Sciatic nerve (tissue), 2 donors: ENCODE measurements around the gene FBXL17. TPM values are rescaled to one million over a fixed set of nuclear protein-coding genes. Genes with fewer than 3 reads are reported as not detected.

ENCODE experiments used
- ATAC-seq: fragments of 200-7000 bp; cut with Tn5 transposase; one replicate; pipeline ENCODE4 v1.9.1; 2020; ENCODE audit warnings: mild to moderate bottlenecking, moderate library complexity
- DNase-seq: peaks from one replicate; pipeline ENCODE4 v3.0.0-alpha.2; 2020; ENCODE audit warnings: low spot score
- intact Hi-C: fragments of 100-400 bp; cut with DNase I; formaldehyde crosslinking; loops from one replicate; pipeline ENCODE4 v1.14.2; 2022
- total RNA-seq: library from RNA; stranded (reverse); fragmentation: NEBNext Ultra II Directional; extraction: Animal tissue kit (Norgen Biotek cat#: 25700); gene quantifications from one replicate; pipeline ENCODE4 v1.2.1, GENCODE V29; 2021
- donor health status: DM: no; HTN: no; CAD: no.
- donor health status: DM: no; HTN: no; CAD: no.

Gene FBXL17
- total RNA-seq, 1 donor from 2014 or later = 25.5 TPM

DNA sequence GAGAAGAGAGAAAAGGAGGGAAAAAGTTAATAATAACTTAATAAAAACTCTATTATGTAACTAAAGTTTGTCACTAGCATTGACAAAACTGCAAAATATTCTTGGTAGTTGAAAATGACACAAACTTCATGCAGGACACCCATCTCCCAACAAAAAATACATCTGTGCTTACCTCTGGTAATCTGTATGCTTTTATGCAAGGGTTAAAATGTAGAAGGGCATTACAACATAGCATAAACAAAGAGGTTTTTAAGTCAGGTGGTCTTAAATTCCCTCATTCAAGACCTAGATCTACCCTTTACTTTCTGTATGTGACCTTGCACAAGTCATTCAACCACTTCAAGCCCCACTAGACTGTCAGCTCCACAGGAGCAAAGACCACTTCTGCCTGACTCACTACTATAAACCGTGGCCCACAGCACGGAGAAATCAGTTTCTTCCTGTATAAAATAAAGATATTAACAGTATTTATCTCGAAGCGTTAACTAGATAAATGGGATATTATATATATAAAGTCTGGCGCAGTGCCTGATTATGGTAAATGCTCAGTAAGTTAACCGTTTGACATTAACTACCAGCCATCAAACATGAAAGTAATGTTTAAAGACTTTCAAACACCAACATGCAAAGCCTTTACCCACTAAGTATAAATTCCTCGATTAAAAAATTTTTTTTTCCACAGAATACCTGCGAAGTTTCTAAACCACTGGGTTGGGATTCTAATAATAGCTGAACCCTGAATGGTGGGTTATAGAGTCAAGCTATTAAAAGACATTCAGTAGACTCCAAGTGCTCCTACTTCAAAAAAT lies 2.0 kb downstream of the FBXL17 start:
- intact Hi-C loops = no loop called here
- no peak for DNase-seq
- ATAC-seq = no peak

DNA sequence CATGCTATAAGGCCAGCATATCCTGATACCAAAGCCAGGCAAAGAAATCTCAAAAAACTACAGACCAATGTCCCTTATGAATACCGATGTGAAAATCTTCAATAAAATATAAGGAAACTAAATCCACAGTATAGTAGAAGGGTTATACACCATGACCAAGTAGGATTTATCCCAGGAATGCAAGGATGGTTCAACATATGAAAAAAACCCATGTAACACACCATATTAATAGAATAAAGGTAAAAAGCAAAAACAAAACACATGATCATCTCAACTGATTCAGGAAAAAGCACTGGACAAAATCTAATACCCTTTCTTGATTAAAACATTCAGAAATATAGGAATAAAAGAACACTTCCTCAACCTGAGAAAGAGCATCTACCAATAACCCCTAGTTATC lies 6.1 kb downstream of the FBXL17 start:
- intact Hi-C loops = no loop called here
- no peak for DNase-seq
- ATAC-seq = no peak

DNA sequence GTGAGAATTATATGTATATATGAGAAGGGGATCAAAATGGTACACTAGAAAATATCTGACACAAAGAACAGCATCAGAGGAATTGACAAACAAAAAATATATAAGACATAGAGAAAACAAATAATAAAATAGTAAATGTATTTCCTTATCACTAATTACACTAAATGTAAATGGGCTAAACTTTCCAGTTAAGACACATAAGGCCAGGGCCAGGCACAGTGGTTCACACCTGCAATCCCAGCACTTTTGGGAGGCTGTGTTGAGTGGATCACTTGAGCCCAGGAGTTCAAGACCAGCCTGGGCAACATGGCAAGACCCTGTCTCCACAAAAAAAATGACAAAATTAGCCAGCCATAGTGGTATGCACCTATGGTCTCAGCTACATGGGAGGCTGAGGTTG lies 8.5 kb downstream of the FBXL17 start:
- intact Hi-C loops = no loop called here
- no peak for DNase-seq
- ATAC-seq = no peak

DNA sequence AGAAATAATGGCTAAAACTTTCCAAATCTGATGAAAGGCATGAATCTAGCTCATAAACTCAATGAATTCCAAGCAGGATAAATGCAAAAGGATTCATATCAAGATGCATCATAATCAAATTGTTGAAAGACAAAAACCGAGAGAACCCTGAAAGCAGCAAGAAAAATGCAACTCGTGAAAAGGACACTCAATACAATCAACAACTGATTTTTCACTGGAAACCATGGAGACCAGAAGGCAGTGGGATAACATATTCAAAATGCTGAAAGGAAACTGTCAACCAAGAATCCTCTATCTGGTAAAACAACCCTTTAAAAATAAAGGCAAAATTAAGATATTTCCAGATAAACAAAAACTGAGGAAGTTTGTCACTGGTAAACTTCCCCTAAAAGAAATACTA lies 9.5 kb downstream of the FBXL17 start:
- no peak for ATAC-seq
- DNase-seq = no peak
- intact Hi-C loops = no loop called here

DNA sequence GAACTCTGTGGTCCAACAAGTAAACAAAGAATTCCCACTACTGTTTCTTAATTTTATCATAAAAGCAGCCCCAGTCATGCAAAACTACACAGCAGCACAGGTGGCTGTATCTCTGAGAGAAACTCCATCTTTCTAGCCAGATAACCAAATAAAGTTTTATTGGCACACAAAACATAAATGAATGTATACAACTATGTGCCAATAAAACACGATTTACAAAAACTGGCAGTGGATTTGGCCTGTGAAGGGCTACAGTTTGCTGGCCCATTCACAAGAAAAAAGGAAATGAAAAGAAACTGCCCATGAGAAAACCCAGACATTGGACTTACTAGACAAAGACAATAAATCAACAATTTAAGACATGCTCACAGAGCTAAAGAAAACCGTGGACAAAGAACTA lies 10.6 kb downstream of the FBXL17 start:
- DNase-seq = no peak
- no peak for ATAC-seq
- intact Hi-C loops = no loop called here

DNA sequence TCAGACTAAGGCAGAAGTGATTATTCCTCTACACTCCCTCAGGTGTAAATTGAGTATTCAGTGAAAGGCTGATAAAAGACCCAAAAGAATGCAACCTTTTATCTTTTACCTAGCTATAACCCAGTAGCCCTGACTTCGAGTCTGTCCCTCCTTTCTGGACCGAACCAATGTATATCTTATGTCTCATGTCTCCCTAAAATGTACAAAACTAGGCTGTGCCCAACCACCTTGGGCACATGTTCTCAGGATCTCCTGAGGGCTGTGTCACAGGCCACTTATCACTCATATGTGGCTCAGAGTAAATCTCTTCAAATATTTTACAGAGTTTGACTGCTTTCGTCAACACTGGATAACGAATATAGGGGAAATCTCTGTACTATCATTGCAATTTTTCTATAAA lies 12.7 kb downstream of the FBXL17 start:
- ATAC-seq (no peak), DNase-seq (no peak)
- intact Hi-C loops = no loop called here

DNA sequence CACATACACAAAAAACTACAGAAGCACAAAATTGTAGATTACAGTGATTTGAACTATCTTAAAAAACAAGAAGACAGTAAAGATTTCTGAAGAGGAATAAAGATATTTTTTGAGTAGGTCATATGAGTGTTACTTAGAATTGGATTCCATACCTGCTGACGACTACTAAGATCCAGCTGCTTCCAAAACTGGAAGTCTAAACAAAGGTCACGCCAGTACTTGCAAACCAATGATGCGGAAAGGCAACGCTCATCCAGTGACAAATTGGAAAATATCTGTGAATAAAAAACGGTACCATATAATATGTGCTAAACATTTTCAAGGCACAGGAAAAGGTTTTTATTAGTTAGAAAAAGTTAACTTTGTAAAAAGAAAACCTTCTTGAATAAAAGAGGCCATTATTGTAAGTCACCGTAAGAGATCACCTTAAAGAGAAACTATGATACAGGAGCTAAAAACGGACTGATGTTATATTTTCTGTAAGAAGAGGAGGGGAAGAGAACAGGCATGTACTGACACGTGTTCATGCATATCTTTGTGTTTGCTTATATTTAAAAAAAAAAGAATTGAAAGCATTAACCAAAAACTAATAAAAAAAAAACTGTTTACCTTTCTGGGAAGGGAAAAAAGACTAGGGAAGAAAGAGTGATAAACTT lies 14.1 kb downstream of the FBXL17 start:
- DNase-seq = no peak
- no peak for ATAC-seq
- intact Hi-C loops = no loop called here

DNA sequence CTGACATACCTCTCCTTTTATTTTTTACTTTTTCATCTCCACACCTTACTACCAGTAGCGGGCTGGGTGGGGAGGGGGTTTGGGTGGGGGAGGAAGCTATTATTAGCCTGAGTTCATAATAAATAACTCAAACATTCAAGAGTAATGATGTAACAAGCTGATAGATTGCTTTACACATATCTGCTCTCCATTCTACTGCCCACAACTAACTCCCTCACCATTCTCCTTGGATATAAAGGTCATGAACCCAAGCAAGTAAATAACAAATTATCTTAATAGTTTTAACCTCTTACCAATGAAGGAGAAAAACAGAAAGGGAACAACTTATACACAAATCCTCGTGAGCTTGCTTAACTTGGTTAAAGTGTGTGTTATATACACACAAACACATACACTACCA lies 15.4 kb downstream of the FBXL17 start:
- ATAC-seq = no peak
- DNase-seq = no peak
- intact Hi-C loops = no loop called here

DNA sequence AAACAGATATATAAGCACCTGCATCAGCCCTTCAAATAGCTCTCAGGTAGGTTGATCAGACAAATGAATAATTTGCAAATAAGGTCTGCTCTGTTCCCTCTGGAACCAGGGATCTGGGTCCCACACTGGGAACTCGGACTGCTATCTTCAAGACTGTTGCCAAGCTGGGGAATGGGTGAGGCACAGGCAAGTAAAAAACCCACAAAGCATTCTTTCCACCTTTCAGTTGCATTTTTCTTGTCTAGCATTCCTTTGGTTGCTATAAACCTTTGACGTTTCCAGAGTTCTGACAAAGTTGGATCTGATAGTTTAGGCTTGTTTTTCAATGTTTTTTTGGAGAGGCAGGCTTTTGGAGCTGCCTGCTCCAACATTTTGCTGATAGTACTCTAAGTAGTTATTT lies 20.1 kb downstream of the FBXL17 start:
- DNase-seq = no peak
- no peak for ATAC-seq
- intact Hi-C loops = no loop called here

DNA sequence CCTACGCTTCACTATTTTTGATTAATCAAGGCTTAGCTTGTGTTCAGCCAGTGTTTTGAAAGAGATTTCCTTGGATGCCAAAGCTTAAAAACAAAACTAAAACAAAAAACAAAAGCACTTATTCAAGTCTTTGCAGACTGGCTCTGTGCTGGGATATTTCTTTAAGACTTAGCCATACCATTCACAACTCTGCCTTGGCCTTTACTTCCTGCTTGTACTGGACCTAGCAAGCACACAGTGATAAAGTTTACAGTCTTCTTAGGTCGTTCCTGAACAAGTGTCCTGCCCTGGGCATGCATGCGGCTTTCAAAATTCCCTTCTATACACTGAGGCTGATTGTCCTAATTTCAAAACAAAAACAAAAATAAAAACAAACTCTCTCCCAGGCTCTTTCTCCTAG lies 20.7 kb downstream of the FBXL17 start:
- ATAC-seq = no peak
- intact Hi-C loops = no loop called here
- DNase-seq = no peak

DNA sequence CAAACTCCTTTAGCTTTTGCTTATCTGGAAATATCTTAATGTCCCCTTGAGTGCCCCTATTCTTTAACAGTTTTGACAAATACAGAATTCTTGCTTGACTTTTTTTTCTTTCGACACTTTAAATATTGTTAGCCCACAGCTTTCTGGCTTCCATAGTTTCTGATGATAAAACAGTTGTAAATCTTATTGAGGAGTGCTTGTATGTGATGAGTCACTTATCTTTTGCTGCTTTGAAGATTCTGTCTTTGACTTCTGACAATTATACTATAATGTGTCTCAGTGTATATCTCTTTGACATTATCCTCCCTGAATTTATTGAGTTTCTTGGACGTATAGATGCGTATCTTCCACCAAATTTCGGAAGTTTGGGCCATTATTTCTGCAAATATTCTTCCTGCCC lies 21.6 kb downstream of the FBXL17 start:
- no peak for DNase-seq
- intact Hi-C loops = no loop called here
- ATAC-seq = no peak

DNA sequence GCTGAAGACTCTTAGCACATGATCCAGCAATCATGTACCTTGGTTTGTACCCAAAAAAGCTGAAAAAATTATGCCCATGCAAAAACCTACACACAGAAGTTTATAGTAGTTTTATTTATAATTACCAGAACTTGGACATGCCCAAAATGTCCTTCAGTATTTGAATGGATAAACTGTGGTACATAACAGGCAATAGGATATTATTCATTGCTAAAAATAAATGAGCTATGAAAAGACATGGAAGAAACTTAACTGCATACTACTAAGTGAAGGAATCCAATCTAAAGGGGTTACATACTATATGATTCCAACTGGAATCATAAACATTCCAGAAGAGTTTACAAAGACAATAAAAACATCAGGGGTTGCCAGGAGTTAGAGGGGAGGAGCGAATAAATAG lies 25.6 kb downstream of the FBXL17 start:
- intact Hi-C loops = no loop called here
- DNase-seq (no peak), ATAC-seq (no peak)

DNA sequence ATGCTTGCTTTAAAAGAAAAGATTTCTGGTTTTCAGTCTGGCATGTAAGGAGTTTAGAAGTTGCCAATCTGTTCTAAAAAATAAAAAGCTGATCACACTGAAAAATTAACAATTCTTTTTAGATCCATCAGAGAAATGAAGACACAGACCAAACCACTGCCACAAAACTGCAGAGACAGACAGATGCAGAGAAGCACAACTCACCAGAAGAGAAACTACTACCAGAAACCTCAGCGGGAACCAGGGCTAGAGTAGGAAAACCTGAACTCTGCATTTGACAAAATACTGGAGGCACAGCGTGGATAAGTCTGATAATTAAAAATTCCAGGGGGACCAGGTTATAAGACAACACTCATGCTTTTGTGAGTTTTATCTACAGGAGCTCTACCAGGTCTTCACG lies 28.8 kb downstream of the FBXL17 start:
- DNase-seq = no peak
- ATAC-seq = no peak
- intact Hi-C loops = no loop called here

DNA sequence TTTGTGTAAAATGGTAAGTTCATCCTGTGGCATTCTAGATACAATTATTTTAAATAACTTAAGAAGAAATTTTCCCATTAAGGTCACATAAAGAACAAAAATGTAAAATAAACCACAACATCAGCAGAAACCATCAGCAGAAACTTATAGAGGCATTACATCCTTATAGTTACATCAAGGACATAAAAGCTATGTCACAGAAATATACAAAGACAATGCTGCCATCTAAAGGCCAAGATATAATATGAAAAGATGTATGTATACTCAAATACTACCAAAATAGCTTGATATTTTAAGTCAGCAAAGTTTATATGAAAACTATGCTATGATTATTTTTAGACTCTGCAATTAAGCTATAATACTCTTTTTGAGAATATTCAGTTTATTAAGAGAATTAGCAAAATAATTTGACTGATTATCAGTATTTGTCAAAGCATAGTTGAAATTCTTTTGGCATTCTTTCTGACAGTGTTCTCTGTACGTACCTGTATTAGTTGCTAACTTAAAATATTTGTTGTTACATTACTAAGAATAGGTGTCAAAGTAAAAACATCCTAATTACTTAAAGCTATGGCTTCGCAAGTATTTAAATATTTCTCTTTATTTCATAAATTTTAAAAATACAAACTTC lies 36.2 kb downstream of the FBXL17 start:
- intact Hi-C loops = no loop called here
- ATAC-seq (no peak), DNase-seq (no peak)

DNA sequence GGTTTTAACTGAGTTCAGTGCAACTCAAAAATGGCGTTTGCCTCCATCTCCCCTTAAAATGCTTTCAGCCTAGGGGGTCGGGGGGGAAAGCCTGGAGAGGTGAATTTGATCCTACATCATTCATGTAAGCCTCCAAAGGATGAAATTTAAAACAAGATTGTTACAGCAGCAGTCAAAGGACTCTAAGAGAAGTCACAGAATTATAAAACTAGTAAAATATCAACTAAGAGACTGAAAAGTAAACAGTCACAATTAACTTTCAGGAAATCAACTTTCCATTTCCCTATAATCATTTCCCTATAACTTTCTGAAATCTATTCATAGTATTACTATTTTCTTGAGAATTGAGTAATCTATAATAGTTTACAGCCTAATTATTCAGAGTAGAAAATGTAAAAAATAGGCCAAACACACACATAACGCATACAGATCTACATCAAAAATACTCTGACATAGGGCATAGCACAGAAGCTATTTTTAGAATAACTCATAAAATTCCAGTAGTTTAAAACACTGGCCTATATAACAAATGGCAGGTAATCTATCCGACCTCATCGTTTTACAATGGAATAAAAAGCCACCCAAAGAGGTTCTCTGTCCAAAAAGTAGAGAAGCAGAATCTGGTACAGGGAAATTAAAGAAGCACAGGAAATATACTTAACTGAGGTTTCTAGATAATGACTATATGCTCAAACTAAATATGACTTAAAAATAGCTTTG lies 37.6 kb downstream of the FBXL17 start:
- DNase-seq (no peak), ATAC-seq (no peak)
- intact Hi-C loops = no loop called here

DNA sequence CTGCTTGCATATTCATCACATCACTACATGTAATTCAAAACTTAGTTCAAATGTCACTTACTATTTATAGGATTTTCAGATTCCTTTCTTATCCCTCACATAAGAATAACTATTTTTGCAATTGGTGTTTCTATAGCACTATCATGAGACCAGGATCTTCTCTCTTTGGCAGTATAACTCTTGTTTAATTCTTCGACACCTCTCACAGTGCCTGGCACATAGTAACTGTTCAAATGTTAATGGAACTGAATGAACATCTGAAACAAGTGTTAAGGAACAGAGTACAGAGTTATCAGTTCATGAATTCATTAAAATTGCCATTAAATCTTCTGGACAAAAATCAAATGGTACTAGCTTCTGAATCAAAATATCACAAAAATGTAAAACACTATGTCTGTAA lies 40.0 kb downstream of the FBXL17 start:
- DNase-seq (no peak), ATAC-seq (no peak)
- intact Hi-C loops = loop anchor here (2.0 kb wide), 1 partner anchor 51 kb away; no protein-coding TSS in a partner anchor

DNA sequence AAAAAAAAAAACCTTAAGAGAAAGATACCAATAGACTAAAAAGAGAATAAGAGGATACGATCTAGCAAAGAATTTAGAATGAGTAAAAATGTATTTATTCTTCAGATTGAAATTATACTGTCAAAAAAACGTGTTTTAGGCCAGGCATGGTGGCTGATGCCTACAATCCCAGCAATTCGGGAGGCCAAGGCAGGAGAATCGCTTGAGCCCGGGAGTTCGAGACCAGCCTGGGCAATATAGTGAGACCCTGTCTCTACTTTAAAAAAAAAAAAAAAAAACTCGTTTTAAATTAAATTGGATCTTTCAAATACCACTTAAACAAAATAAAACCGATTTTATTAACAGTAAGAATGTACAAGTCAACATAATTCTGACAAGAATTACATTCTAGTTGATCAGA lies 41.8 kb downstream of the FBXL17 start:
- DNase-seq = no peak
- no peak for ATAC-seq
- intact Hi-C loops = no loop called here

DNA sequence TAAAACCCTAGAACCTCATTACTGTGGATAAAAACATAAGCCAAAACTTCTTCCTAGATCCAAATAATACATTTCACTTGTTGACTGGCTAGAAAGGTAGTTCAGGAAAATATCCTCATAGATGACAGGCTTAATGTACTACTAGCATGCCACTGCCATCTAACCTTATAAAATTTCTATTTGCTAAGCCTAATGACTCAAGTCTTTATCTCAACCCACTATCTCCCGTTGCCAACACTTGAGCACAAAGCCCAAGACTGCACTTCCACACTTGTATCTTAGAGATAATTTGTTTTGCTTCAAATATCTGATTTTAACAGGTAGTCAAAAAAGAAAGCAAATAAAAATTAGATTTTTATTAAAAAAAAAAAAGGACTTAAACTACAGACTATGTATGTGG lies 42.7 kb downstream of the FBXL17 start:
- intact Hi-C loops = no loop called here
- DNase-seq (no peak), ATAC-seq (no peak)

DNA sequence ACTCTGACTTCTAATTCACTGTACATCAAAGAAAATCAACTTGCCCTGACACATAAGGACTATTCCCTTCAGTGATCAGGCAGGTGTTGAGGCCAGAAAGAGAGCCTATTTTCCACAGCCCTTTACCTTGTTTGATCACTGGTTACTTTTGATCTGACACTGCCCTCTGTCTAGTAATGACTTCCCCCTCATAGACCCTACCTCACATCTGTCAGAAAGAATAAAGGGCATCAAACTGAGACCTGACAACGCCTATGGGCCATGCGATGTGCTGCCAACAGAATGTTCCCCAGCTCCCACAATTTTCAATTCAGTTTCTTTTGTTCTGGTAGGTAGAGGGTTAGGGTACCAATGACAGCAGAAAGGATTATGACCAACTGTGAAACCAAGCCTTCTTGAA lies 47.7 kb downstream of the FBXL17 start:
- no peak for DNase-seq
- intact Hi-C loops = no loop called here
- no peak for ATAC-seq

DNA sequence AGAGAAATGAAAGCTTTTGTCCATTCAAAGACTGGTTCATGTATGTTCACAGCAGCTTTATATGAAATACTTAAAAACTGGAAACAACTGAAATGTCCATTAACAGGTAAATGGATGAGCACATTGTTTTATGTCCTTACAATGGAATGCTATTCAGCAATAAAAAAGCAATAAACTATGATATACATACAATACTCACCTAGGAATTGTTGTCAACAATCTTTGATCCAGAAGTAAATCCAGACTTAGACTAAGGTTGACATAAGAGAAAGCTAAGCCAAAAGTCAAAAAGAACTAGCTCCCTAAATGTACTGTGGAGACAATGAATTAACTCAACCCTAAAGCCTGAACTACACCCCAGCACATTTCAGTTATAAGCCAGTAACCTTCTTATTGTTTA lies 54.9 kb downstream of the FBXL17 start:
- ATAC-seq (no peak), DNase-seq (no peak)
- intact Hi-C loops = no loop called here
